ENCODE results near the gene RPTOR. TPM values are rescaled to one million over a fixed set of nuclear protein-coding genes. Genes with fewer than 3 reads are reported as not detected.

Gene RPTOR
- total RNA-seq, 3 donors from 2014 or later = 76.1 to 98.3 (median 89.5) TPM

DNA sequence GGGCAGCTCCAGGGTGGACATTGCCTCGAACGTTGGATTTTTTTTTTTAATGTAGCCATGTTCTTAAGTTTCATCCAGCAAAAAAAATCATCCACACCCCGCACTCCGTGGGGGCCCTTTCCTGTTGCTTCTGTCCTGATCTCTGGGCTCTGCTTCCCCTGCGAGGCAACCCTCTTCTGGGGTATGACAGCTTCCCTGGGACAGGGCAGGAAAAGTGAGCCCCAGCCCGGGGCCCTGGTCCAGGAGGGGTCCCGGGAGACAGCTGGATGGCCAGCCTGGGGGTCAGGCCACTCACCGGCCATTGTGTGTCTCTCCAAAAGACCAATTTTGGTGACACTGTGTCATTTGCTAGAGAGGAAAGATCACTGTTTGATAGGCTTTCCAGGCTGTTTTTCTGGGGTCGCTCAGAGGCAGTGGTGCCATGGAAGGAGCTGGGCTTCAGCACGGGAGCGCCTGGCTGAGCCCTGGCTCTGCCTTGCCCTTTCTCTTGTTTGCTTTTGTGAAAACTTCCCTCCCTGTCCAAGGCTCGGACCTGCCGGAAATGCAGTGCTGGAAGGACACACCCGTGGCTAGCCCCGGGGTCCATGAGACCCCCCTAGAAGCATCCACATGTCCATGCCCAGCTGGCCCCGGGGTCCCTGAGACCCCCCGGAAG is 406.0 kb downstream of the RPTOR start:
- Mint-ChIP-seq H3K4me3 (no peak overlapping the region), H3K4me1 (ENCODE audit: low read depth) (no peaks in the 10 kb centered on the region), H3K27me3 (ENCODE audit: low read depth) (no peaks in the 10 kb centered on the region), H3K36me3 (ENCODE audit: insufficient read depth) (peaks cover 25% of the 10 kb centered on the region), H3K9me3 (no peaks in the 10 kb centered on the region)
- DNase-seq = no peak
- ATAC-seq = no peak

DNA sequence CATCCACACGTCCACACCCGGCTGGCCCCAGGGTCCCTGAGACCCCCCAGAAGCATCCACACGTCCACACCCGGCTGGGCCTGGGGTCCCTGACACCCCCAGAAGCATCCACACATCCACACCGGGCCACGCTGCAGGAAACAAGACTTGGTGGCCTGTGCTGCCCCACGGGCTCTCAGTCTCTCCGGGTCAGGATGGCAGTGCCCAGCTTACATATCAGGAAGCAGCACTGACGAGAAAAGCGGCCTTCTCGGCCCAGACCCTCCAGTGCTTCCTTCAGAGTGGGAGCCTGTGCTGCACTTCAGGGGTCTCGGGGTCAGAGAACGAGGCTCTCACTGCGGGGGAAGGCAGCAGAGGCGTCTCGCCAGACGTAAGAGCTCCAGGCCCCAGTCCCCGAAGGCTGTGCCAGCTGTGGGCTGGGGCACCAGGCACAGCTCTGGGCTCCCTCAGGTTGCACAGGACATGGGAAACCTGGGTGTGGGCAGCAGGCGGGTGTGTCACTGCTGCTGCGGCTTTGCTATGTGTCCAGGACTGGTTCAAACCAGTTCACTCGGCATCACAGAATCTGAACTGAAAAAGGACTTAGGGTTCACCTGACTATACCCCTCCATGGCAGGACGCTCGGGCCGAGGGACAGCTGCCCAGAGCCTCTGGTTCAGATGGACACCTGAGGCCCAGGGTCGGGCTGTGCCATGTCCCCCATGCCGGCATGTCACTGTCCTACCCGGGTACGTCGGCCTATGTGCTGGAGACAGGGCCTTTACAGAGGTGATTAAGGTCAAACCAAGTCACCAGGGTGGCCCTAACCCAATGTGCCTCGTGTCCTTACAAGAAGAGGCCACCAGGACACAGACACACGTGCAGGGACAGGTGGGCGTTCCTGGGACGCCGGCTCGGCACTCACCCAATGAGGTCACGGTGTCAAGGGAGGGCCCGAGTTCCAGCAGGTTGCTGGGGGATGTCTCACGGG is 406.8 kb downstream of the RPTOR start:
- no peaks in the 10 kb centered on the region for H3K9me3 Mint-ChIP-seq
- no peak overlapping the region for H3K4me3 Mint-ChIP-seq
- no peaks in the 10 kb centered on the region for H3K4me1 Mint-ChIP-seq (ENCODE audit: low read depth)
- peaks cover 18% of the 10 kb centered on the region for H3K36me3 Mint-ChIP-seq (ENCODE audit: insufficient read depth)
- ATAC-seq = no peak
- no peak for DNase-seq
- H3K27me3 Mint-ChIP-seq (ENCODE audit: low read depth) = no peaks in the 10 kb centered on the region

DNA sequence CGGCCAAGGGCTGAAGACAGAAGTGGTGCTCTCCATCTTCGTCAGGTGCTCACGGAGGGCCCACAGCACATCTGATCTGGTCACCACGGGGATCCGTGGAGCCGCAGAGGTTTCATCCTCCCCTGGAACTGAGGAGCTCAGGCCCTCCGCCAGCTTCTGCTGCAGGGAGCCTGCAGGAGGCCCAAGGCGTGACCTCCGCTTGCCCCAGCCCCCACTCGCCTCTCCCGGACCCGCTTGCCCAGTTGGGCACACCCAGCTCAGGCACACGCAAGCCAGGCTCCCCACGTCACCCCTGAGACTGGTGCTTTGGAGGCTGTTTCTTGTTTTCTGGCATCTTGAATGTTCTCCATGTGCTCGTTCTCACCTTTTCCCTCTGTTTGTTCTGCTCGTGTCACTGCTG is 407.7 kb downstream of the RPTOR start:
- H3K36me3 Mint-ChIP-seq (ENCODE audit: insufficient read depth) = peaks cover 10% of the 10 kb centered on the region
- no peak for DNase-seq

DNA sequence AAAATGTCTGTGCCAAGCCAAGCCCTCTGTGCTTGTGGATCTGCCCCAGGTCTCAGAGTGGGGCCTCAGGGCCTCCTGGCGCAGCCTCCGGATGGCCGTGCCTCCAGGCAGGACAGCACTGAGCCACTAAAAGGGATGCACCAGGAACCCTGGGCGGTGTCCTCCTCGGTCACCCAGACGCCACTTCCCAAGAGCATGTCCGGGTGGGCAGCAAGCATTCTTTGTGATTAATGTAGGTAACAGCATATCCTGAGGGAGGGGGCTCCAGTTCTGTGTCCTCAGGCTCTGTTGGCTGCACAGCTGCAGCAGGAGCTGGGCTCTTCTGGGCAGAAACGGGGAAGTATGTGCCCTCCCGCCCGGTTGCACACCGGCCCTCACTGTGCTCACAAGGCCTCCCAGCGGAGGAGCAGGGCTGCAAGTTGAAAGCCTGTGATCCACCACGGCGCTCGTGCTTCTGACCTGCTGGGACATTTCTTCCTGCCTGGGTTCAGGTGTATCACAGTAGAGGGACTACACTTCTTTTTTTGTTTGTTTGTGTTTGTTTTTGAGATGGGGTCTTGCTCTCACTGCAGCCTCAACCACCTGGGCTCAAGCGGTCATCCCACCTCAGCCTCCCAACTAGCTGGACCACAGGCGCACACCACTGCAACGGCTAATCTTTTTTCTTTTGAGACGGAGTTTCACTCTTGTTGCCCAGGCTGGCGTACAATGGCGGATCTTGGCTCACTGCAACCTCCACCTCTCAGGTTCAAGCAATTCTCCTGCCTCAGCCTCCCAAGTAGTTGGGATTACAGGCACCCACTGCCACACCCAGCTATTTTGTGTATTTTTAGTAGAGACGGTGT is 409.1 kb downstream of the RPTOR start:
- Mint-ChIP-seq H3K4me1 (ENCODE audit: low read depth) (no peaks in the 10 kb centered on the region), H3K9me3 (no peaks in the 10 kb centered on the region), H3K27me3 (ENCODE audit: low read depth) (no peaks in the 10 kb centered on the region), H3K36me3 (ENCODE audit: insufficient read depth) (peaks cover 10% of the 10 kb centered on the region), H3K4me3 (no peak overlapping the region)
- ATAC-seq = no peak
- no peak for DNase-seq

More for the DNA sequence above, 407.7 kb downstream of the RPTOR start:
- H3K4me3 Mint-ChIP-seq = no peak overlapping the region
- H3K4me1 Mint-ChIP-seq (ENCODE audit: low read depth) = no peaks in the 10 kb centered on the region
- no peaks in the 10 kb centered on the region for H3K9me3 Mint-ChIP-seq
- H3K27me3 Mint-ChIP-seq (ENCODE audit: low read depth) = no peaks in the 10 kb centered on the region
- ATAC-seq = no peak

DNA sequence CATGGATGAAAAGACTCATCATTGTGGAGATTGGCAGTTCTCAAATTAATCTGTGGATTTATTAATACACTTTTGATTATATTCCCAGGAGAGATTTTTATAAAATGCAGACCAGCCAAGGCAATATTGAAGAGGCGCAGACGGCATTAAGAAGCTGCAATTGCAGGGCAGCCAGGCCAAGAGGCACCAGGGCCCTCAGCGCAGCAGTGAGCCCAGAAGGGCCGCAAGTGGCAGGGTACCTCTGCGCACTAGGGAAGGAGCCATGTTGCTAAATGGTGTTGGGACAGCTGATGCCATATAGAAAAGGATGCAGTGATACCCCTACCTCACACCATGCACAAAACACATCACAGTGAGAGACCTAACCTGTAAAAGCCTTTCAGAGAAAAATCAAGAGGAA is 410.4 kb downstream of the RPTOR start:
- no peaks in the 10 kb centered on the region for H3K9me3 Mint-ChIP-seq
- no peak overlapping the region for H3K4me3 Mint-ChIP-seq
- ATAC-seq = no peak
- DNase-seq = no peak
- peaks cover 10% of the 10 kb centered on the region for H3K36me3 Mint-ChIP-seq (ENCODE audit: insufficient read depth)
- no peaks in the 10 kb centered on the region for H3K4me1 Mint-ChIP-seq (ENCODE audit: low read depth)
- H3K27me3 Mint-ChIP-seq (ENCODE audit: low read depth) = no peaks in the 10 kb centered on the region

DNA sequence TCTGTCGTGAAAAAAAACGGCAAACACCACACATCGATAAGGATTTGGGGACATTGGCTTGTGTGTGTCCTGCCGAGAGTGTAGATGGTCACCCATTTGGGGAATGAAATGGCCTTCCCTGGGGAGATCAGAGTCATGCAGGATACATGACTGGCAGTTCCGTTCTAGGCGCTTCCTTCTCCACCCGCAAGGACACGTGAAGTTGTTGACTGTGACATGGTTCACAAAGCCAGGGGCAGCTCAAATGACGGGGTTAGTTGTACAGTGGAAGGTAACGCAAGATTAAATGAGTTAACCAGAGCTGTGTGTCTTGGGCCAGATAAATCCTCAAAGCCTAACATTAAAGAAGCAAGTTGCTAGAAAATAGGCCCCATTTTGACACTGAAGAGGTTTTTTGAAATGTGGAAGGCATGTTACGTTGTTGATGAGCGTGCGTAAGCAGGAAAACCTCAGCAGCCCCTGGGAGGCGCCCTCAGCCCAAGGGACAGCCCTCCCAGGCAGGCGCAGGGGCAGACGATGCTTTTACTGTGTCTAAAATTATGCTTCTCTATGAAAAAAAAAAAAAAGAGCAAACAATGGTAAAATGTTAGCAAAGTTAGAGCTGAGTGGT is 411.1 kb downstream of the RPTOR start:
- no peak for ATAC-seq
- peaks cover 7% of the 10 kb centered on the region for H3K36me3 Mint-ChIP-seq (ENCODE audit: insufficient read depth)
- H3K4me1 Mint-ChIP-seq (ENCODE audit: low read depth) = no peaks in the 10 kb centered on the region
- no peaks in the 10 kb centered on the region for H3K27me3 Mint-ChIP-seq (ENCODE audit: low read depth)
- H3K4me3 Mint-ChIP-seq = no peak overlapping the region
- H3K9me3 Mint-ChIP-seq = no peaks in the 10 kb centered on the region
- DNase-seq = no peak

DNA sequence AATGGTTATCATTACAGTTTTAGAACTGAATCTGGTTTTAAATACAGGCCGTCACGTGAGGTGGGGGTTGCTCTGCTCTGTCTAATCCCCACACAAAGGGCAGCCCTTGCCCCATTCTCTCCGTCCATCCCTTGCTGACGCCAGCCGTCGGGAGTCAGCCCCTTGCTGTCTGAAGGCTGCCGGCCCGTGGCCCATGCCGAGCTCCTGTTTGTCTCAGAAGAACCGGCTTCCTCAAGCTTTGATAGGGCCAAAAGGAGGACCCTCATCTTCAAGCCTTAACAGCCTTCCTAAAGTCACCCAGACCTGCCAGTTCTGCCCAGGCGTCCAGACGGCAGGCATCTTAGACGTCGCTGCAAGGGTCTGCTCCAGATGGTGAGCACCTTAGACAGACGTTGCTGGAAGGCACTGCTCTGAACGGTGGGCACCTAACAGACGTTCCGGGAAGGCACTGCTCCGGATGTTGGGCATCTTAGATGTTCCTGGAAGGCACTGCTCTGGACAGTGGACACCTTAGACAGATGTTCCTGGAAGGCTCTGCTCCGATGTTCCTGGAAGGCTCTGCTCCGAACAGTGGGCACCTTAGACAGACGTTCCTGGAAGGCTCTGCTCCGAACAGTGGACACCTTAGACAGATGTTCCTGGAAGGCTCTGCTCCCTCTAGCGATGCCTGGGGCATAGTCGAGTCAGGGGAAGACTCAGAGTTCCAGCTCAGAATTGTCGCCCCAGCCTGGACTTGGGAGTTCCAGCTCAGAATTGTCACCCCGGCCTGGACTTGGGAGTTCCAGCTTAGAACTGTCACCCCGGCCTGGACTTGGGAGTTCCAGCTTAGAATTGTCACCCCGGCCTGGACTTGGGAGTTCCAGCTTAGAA is 411.9 kb downstream of the RPTOR start:
- Mint-ChIP-seq H3K4me1 (ENCODE audit: low read depth) (no peaks in the 10 kb centered on the region), H3K36me3 (ENCODE audit: insufficient read depth) (peaks cover 7% of the 10 kb centered on the region)

DNA sequence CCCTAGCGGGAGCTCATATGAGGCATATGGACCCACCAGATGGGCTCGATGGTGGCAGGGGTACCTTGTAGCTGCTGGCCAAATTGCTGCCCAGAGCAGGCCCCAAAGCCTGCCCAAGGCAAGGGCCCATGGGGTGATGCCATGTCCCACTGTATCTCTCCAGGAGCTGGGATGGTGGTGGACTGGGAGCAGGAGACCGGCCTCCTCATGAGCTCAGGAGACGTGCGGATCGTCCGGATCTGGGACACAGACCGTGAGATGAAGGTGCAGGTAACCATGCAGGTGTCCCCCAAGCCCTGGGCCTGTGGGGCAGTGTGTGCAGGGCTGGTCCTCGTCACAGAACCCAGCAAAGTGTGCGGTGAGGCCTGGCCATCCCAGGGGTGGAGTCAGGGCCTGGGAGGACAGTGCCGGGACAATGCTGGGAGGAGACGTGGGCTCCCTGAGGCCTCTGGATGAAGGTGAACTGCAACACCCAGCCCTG is 412.9 kb downstream of the RPTOR start:
- H3K27me3 Mint-ChIP-seq (ENCODE audit: low read depth) = no peaks in the 10 kb centered on the region
- no peak for DNase-seq
- no peak for ATAC-seq
- no peaks in the 10 kb centered on the region for H3K9me3 Mint-ChIP-seq
- peaks cover 6% of the 10 kb centered on the region for H3K36me3 Mint-ChIP-seq (ENCODE audit: insufficient read depth)
- no peak overlapping the region for H3K4me3 Mint-ChIP-seq
- no peaks in the 10 kb centered on the region for H3K4me1 Mint-ChIP-seq (ENCODE audit: low read depth)

More for the DNA sequence above, 411.9 kb downstream of the RPTOR start:
- DNase-seq (no peak), ATAC-seq (no peak)
- no peaks in the 10 kb centered on the region for H3K27me3 Mint-ChIP-seq (ENCODE audit: low read depth)
- no peak overlapping the region for H3K4me3 Mint-ChIP-seq
- no peaks in the 10 kb centered on the region for H3K9me3 Mint-ChIP-seq

DNA sequence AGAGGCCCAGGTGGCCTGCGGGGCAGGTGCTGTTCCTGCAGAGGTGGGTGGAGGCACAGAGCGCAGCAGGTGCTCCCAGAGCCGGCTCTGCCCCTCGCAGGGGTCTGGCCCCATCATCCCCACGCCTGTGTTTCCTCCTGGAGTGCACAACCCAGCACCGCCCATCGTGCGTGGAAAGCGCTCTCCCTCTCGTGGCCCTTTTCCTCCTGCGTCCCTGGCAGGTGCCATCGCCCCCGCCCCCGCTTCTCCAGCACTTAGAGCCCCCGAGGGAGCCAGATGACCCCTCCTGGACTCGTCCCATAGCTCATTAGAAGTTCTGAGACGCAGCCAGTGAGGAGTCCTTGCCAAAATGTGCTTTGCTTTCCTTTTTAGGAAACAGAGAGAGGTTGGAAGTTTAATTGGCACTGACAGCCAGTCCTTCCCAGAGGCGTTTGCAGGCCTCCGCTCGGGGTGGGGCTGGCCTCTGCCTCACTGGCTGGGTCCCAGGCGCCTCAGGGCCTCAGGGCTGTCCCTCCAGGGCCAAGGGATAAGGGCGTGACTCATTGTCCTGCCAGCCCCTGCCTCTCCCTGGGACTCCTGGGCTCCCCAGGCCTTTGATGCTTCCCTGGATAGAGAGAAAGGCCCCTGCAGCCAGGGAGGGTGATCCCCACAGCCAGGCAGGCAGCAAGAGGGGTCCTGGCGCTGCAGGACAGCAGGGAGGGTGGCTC is 414.8 kb downstream of the RPTOR start:
- ATAC-seq (no peak), DNase-seq (no peak)
- no peaks in the 10 kb centered on the region for H3K4me1 Mint-ChIP-seq (ENCODE audit: low read depth)
- H3K36me3 Mint-ChIP-seq (ENCODE audit: insufficient read depth) = peaks cover 5% of the 10 kb centered on the region
- H3K9me3 Mint-ChIP-seq = no peaks in the 10 kb centered on the region
- H3K27me3 Mint-ChIP-seq (ENCODE audit: low read depth) = no peaks in the 10 kb centered on the region
- no peak overlapping the region for H3K4me3 Mint-ChIP-seq

DNA sequence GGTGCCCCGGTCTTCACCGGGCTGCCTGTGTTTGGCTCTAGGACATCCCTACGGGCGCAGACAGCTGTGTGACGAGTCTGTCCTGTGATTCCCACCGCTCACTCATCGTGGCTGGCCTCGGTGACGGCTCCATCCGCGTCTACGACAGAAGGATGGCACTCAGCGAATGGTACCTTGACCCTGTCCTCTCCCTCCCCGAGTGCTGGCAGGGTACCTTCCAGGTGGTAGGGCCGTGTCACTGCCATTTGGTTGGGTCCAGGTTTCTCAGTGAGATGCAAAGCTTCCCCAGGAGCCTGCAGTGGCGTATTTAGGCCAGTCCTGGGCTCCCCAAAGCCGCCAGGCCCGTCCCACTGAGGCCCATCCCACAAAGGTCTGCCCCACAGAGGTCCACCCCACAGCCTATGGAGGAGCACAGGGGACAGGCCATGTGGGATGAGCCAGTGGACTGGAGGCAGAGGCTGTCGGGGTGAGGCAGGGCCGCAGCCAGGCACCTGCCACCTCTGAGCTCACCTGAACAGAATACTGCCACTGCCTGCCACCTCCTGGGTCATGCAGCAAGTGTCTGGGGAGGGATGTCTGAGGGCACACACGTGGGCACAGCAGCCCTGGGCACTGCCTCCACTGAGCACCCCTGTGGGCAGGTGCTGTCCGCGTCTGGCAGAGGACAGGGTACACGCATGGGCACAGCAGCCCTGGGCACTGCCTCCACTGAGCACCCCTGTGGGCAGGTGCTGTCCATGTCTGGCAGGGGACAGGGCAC is 415.6 kb downstream of the RPTOR start:
- DNase-seq (no peak), ATAC-seq (peak in 1 of 2 donors; percentile 16)
- Mint-ChIP-seq H3K36me3 (ENCODE audit: insufficient read depth) (peaks cover 3% of the 10 kb centered on the region), H3K9me3 (no peaks in the 10 kb centered on the region), H3K27me3 (ENCODE audit: low read depth) (no peaks in the 10 kb centered on the region), H3K4me1 (ENCODE audit: low read depth) (no peaks in the 10 kb centered on the region), H3K4me3 (no peak overlapping the region)

DNA sequence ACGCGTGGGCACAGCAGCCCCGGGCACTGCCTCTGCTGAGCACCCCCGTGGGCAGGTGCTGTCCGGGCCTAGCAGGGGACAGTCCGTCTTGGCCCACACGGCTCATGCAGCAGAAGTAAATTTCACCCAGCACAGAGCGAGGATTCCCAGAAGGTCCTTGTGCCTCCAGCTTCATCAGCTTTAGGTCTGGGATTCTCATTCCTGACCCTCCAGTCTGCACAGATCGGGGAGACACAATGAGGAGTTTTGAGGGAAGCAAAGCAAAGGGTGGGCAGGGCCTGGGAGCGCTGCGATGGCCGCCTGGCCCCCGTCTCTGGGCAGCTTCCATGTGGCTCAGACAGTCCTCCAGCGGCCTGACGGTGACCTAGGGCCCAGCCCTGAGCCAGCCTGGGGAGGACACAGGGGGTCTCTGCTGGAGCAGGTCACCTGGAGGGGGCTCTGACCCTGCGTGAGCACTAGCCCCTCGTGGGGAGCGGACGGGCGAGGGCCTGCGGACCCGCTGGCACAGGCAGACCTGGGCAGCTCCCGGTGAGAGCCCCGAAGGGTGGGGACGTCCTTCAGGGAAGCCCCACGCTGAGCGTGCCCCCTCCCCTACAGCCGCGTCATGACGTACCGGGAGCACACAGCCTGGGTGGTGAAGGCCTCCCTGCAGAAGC is 416.3 kb downstream of the RPTOR start:
- H3K9me3 Mint-ChIP-seq = no peaks in the 10 kb centered on the region
- peaks cover 6% of the 10 kb centered on the region for H3K36me3 Mint-ChIP-seq (ENCODE audit: insufficient read depth)
- DNase-seq (no peak), ATAC-seq (no peak)
- no peaks in the 10 kb centered on the region for H3K27me3 Mint-ChIP-seq (ENCODE audit: low read depth)
- no peaks in the 10 kb centered on the region for H3K4me1 Mint-ChIP-seq (ENCODE audit: low read depth)
- H3K4me3 Mint-ChIP-seq = no peak overlapping the region

Measured in activated T-cell treated with anti-CD3 and anti-CD28 coated beads, Interleukin-2, amount 50 U/mL, for 4 hours (primary cell).